Esophagus squamous epithelium (tissue), 4 donors: Measurements from ENCODE around the gene IGLL1.
"Not testable (repeated sequence)": the region's sequence is repeated elsewhere in the genome, so short reads cannot be mapped to it uniquely, and the experiment has no call there.

ENCODE experiments used
- CTCF ChIP-seq, 6 experiments: fragments of 450-650 bp in 4 of 6; fragments of 200-600 bp in 2 of 6; sonication (generic) in 2 of 6; IDR thresholded peaks; one replicate each; pipeline ENCODE4 v1.5.1; 2016 to 2019; ENCODE audit warnings: antibody characterized with exemption in 6 of 6, mild to moderate bottlenecking in 4 of 6, moderate library complexity in 4 of 6
- POLR2A ChIP-seq, 4 donors: fragments of 450-650 bp; IDR thresholded peaks; one replicate each; pipeline ENCODE4 v1.6.1; 2017; ENCODE audit warnings: antibody characterized with exemption in 4 of 4, mild to moderate bottlenecking in 4 of 4, moderate library complexity in 3 of 4

DNA sequence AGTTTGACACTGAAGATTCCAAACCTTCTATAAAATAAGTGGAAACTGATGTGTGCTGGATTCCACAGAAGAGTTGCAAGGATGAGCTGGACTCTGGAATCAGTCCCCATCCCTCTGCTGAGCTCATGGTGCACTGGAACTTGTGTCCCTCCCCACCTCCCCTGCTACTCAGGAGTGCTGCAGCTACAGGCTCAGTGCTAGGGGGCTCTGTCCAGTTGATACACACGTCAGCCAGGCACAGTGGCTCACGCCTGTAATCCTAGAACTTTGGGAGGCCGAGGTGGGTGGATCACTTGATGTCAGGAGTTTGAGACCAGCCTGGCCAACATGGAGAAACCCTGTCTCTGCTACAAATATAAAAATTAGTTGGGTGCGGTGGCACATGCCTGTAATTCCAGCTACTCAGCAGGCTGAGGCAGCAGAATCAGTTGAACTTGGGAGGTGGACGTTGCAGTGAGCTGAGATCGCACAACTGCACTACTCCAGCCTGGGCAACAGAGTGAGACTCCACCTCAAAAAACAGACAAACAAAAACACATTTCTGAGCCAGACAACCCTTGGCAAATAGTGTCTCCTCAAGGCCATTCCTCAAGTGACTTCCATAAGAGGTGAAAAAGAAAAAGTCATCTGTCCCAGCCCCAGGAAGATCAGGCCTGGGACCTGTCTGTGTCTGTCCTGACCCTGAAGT is 48.1 kb upstream of the IGLL1 start:
- not testable (repeated sequence) for TF ChIP-seq CTCF, POLR2A (IDR thresholded peaks at IDR 0.05)
